AG04450 (cell line): ENCODE measurements around the gene IKBKG. TPM values are rescaled to one million over a fixed set of nuclear protein-coding genes. Genes with fewer than 3 reads are reported as not detected.
"Not testable (repeated sequence)": the region's sequence is repeated elsewhere in the genome, so short reads cannot be mapped to it uniquely, and the experiment has no call there.

Source experiments
- CTCF ChIA-PET: fragments of 300-600, 350-600 bp; formaldehyde crosslinking; extraction: SDS; loops from one replicate; lab custom pipeline; 2022; ENCODE audit warnings: antibody characterized with exemption, inconsistent platforms; lab: Charles Lee
- POLR2A ChIA-PET: fragments of 350-600 bp; formaldehyde crosslinking; extraction: SDS; loops from one replicate; lab custom pipeline; 2021; ENCODE audit warnings: antibody characterized with exemption, inconsistent platforms; lab: Yijun Ruan, JAX
- DNase-seq: peaks from one replicate; pipeline ENCODE4 v3.0.0-alpha.2; 2011; ENCODE audit warnings: low read depth, low spot score
- H3K27ac ChIP-seq: one replicate; pipeline ENCODE4 v1.5.1; 2012; ENCODE audit warnings: low read depth, low read length, control low read depth
- H3K27me3 ChIP-seq: one replicate; pipeline ENCODE4 v1.6.0; 2012; ENCODE audit warnings: low read length; ENCODE audit not compliant: control insufficient read depth, insufficient read depth
- H3K4me3 ChIP-seq: 2 replicates; pipeline ENCODE4 v1.5.1; 2011; ENCODE audit warnings: mild to moderate bottlenecking, low read depth, low read length, control low read depth
- H3K9me3 ChIP-seq: 2 replicates; pipeline ENCODE4 v1.5.1; 2012; ENCODE audit warnings: low read length; ENCODE audit not compliant: control insufficient read depth, insufficient read depth
- polyA minus RNA-seq: library from RNA; depleted of rRNA, polyadenylated mRNA; stranded (reverse); fragments of >200 nt; gene quantifications from 2 replicates; pipeline ENCODE4 v1.2.3, GENCODE V29; 2011; rRNA and poly(A)+ RNA removed
- polyA plus RNA-seq: library from polyadenylated mRNA; depleted of rRNA; stranded (reverse); fragments of >200 nt; gene quantifications from 2 replicates; pipeline ENCODE4 v1.2.3, GENCODE V29; 2011; rRNA removed
- TF ChIP-seq, protein P1 (sequence below): IDR thresholded peaks from 2 replicates; pipeline ENCODE4 v1.5.1; 2011; ENCODE audit warnings: low read depth, low read length, control low read depth, inconsistent platforms

Gene IKBKG, protein sequence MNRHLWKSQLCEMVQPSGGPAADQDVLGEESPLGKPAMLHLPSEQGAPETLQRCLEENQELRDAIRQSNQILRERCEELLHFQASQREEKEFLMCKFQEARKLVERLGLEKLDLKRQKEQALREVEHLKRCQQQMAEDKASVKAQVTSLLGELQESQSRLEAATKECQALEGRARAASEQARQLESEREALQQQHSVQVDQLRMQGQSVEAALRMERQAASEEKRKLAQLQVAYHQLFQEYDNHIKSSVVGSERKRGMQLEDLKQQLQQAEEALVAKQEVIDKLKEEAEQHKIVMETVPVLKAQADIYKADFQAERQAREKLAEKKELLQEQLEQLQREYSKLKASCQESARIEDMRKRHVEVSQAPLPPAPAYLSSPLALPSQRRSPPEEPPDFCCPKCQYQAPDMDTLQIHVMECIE
- 25.1 and 35.8 TPM in 2 replicates for polyA plus RNA-seq
- 12.6 and 20.1 TPM in 2 replicates for polyA minus RNA-seq

DNA sequence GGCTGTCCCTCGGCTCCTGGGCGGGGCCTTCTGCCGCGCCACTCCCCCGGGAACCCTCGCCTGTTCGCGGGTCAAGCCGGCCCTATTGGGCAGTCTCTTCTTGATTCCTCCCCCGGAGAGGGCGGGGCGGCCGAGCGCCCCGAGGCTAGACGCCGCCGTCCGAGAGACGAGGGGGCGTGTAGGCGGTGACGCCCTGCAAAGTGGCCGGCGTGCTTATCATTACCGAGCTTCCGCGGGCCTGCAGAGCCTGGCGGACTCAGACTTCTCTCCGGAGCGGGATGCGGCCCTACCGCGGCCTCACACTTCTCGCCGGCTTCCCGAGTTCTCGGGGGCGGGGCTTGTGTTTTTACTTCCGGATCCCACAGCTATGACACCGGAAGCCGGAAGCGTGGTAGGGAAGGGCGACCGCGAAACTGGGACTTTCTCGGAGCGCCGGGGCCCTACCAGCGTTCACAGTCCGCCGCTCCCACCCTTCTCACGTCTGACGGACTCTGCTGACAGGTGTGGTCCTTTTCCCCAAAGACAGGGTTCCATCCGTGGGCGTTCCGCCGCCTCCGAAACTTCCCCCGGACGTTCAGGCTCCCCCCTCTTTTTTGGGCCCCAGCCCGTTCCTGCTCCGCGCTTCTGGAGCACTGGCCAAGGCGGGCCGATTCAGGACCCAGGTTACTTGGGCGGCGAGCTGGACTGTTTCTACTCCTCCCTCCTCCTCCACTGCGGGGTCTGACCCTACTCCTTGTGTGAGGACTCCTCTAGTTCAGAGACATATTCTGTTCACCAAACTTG, at the start of gene IKBKG:
Gene IKBKG, plus strand, starts transcription at position 376 of the 783 bp plus-strand sequence. CDS start 4,383 bp downstream, outside the sequence.
- Histone ChIP-seq H3K27ac (peak within 1 kb of the TSS; percentile 93), H3K27me3 (no peaks in the 10 kb centered on the region), H3K9me3 (no peaks in the 10 kb centered on the region), H3K4me3 (peak within 1 kb of the TSS; percentile 79)
- TF ChIP-seq, protein P1, sequence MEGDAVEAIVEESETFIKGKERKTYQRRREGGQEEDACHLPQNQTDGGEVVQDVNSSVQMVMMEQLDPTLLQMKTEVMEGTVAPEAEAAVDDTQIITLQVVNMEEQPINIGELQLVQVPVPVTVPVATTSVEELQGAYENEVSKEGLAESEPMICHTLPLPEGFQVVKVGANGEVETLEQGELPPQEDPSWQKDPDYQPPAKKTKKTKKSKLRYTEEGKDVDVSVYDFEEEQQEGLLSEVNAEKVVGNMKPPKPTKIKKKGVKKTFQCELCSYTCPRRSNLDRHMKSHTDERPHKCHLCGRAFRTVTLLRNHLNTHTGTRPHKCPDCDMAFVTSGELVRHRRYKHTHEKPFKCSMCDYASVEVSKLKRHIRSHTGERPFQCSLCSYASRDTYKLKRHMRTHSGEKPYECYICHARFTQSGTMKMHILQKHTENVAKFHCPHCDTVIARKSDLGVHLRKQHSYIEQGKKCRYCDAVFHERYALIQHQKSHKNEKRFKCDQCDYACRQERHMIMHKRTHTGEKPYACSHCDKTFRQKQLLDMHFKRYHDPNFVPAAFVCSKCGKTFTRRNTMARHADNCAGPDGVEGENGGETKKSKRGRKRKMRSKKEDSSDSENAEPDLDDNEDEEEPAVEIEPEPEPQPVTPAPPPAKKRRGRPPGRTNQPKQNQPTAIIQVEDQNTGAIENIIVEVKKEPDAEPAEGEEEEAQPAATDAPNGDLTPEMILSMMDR: no peak
- ChIA-PET POLR2A (interaction anchor here (0.9 kb wide), 1 partner anchor 30 kb away, joined by 3 read pairs; no protein-coding TSS in a partner anchor), CTCF (interaction anchor here (1.4 kb wide), 1 partner anchor 202 kb away, joined by 5 read pairs; no protein-coding TSS in a partner anchor)
- DNase-seq: peak; percentile 74

DNA sequence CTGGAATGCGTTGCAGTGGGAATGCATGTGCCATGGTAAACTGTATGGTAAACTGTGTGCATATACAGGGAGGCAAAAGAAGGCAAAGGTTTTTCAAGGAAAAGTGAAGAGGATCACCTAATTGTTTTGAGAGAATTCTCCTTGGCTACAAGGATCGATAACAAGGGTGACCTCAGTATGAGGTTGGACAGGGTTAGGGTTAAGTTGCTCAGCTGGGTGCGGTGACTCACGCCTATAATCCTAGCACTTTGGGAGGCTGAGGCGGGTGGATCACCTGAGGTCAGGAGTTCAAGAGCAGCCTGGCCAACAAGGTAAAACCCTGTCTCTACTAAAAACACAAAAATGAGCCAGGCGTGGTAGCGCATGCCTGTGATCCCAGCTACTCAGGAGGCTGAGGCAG, 46.0 kb upstream of the IKBKG start:
- not testable (repeated sequence) for H3K4me3 ChIP-seq, H3K9me3 ChIP-seq, H3K27ac ChIP-seq, DNase-seq, H3K27me3 ChIP-seq
- CTCF ChIA-PET: interaction anchor here (0.6 kb wide), 1 partner anchor 49 kb away, joined by 3 read pairs; no protein-coding TSS in a partner anchor
- POLR2A ChIA-PET: interaction anchor here (0.6 kb wide), 1 partner anchor 8 kb away, joined by 8 read pairs; no protein-coding TSS in a partner anchor

DNA sequence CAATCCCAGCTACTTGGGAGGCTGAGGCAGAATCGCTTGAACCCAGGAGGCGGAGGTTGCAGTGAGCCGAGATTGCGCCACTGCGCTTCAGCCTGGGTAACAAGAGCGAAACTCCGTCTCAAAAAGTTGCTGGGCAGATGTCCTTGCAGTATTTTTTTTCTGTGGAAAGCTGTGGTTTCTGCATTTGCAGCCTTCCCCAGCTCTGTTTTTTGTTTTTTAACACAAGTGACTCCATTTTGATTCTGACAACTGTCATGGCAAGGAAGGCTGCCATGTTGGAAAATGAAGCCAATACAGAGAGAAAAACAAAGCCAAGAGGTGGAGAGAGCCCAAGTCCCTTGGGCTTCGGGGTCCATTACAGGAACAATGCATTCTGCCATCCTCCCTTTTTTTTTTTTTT, 45.3 kb upstream of the IKBKG start:
- H3K9me3 ChIP-seq: no peaks in the 10 kb centered on the region
- POLR2A ChIA-PET: interaction anchor here (0.6 kb wide), 1 partner anchor 9 kb away, joined by 8 read pairs; no protein-coding TSS in a partner anchor
- DNase-seq: no peak
- no peak overlapping the region for H3K4me3 ChIP-seq
- H3K27ac ChIP-seq: no peak overlapping the region
- H3K27me3 ChIP-seq: no peaks in the 10 kb centered on the region
- CTCF ChIA-PET: interaction anchor here (0.6 to 0.7 kb wide), 2 partner anchors 50 to 91 kb away, joined by 3 read pairs; partner anchors contain the start of gene TAFAZZIN
- TF ChIP-seq, protein P1: no peak

DNA sequence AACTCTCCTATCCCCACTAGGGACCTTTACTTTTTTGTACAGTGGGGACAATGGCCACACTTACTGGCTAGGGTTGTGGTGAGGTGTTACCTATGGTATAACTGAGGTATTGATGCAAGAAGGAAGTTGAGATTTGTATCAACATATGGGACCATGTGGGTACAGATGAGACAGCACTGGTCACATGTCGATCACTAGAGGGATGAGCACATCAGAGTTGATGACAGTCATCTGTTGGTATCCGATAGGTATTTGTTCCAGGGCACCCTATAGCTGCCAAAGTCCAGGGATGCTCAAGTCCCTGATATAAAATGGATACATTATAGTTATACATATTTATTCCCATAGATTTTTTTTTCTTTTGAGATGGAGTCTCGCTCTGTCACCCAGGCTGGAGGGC, 44.4 kb upstream of the IKBKG start:
- TF ChIP-seq, protein P1: no peak
- no peak for DNase-seq
- H3K4me3 ChIP-seq: no peak overlapping the region
- no peaks in the 10 kb centered on the region for H3K27me3 ChIP-seq
- no peak overlapping the region for H3K27ac ChIP-seq
- POLR2A ChIA-PET: no interaction called here
- no peaks in the 10 kb centered on the region for H3K9me3 ChIP-seq
- CTCF ChIA-PET: interaction anchor here (0.7 kb wide), 1 partner anchor 92 kb away, joined by 3 read pairs; the partner anchor contains the start of gene TAFAZZIN

DNA sequence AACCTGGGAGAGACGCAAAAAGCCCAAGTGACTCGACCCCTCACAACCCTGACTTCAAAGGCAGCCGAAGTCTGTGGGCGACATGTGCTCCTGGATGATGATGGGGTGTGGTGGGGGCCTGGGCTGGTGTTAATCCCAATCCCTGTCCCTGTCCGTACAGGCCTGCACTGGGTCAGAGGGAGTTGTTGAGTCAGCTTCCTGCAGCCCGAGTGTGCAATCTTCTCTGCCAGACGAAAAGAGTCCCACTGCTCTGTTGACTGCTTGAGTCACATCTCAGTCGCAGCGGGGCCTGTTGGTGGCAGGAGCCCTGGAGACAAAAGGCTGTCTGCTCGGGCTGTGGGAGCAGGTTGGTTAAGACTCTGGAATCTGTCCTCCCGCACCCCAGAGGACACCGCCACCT, 41.7 kb upstream of the IKBKG start:
- Histone ChIP-seq H3K4me3 (no peak overlapping the region), H3K9me3 (no peaks in the 10 kb centered on the region), H3K27ac (no peak overlapping the region), H3K27me3 (no peaks in the 10 kb centered on the region)
- no peak for DNase-seq
- CTCF ChIA-PET: no interaction called here
- TF ChIP-seq, protein P1: no peak
- POLR2A ChIA-PET: no interaction called here
